Esophagus (tissue), 2 donors: ENCODE measurements around the gene SLC25A24. TPM values are rescaled to one million over a fixed set of nuclear protein-coding genes. Genes with fewer than 3 reads are reported as not detected.

Experiments used
- polyA plus RNA-seq, 2 donors: library from polyadenylated mRNA; stranded (reverse); fragments of 200-250 nt; gene quantifications; one replicate each; pipeline ENCODE4 v1.2.3, GENCODE V29; 2013
- donor health status: healthy with polysubstance abuse.
- donor health status: Bipolar disorder and iron deficiency.

SLC25A24 gene
- polyA plus RNA-seq, 2 donors: 3.2 to 9.3 TPM

Other genes starting within 250 kb of the SLC25A24 start
- gene VAV3, start 235.2 kb downstream of the SLC25A24 start, polyA plus RNA-seq: 10 to 100 TPM; 23.9 to 35.5 TPM
- under 1 TPM in 1 of 2 donors, not detected in 1; 0.02 TPM for gene NBPF4, start 43.7 kb upstream of the SLC25A24 start, polyA plus RNA-seq
- not detected for gene NBPF6, start 250.0 kb upstream of the SLC25A24 start, polyA plus RNA-seq